HepG2 (cell line): ENCODE results near the gene IFNLR1. TPM values are rescaled to one million over a fixed set of nuclear protein-coding genes. Genes with fewer than 3 reads are reported as not detected.
A peak's percentile ranks its signal among the peaks of the same experiment; 100 is the strongest.

Experiments used
- ARNT ChIP-seq: fragments of 450-650 bp; IDR thresholded peaks from 2 replicates; pipeline ENCODE4 v1.6.1; 2017
- CEBPB ChIP-seq: IDR thresholded peaks from 2 replicates; pipeline ENCODE4 v1.6.1; 2011; ENCODE audit warnings: low read depth, low read length, improper control_type of control experiment, borderline replicate concordance
- FOXJ3 ChIP-seq: sonication (generic); formaldehyde crosslinking; IDR thresholded peaks from 2 replicates; pipeline ENCODE4 v1.4.0; 2020; ENCODE audit warnings: missing genetic modification reagents, mild to moderate bottlenecking, borderline replicate concordance
- HIVEP1 ChIP-seq: sonication (generic); formaldehyde crosslinking; IDR thresholded peaks from 2 replicates; pipeline ENCODE4 v1.4.0; 2020; ENCODE audit warnings: mild to moderate bottlenecking, missing genetic modification reagents
- HOXA3 ChIP-seq: sonication (generic); formaldehyde crosslinking; IDR thresholded peaks from 2 replicates; pipeline ENCODE4 v1.5.0; 2020; ENCODE audit warnings: missing genetic modification reagents
- HOXA9 ChIP-seq: sonication (generic); formaldehyde crosslinking; IDR thresholded peaks from 2 replicates; pipeline ENCODE4 v1.8.1; 2022; ENCODE audit warnings: missing genetic modification reagents, mild to moderate bottlenecking, moderate library complexity, borderline replicate concordance
- HOXD1 ChIP-seq: sonication (generic); formaldehyde crosslinking; IDR thresholded peaks from 2 replicates; pipeline ENCODE4 v1.5.0; 2020; ENCODE audit warnings: missing genetic modification reagents
- KLF11 ChIP-seq: IDR thresholded peaks from 2 replicates; pipeline ENCODE4 v1.6.1; 2016; ENCODE audit warnings: missing compliant biosample characterization
- MAX ChIP-seq: IDR thresholded peaks from 2 replicates; pipeline ENCODE4 v1.6.1; 2012; ENCODE audit warnings: inconsistent platforms
- ONECUT2 ChIP-seq: sonication (generic); formaldehyde crosslinking; IDR thresholded peaks from 2 replicates; pipeline ENCODE4 v1.4.0; 2020; ENCODE audit warnings: missing genetic modification reagents
- SRSF4 ChIP-seq: fragments of 200-400 bp; formaldehyde crosslinking; IDR thresholded peaks from one replicate; pipeline ENCODE4 v1.6.1; 2018; ENCODE audit warnings: mild to moderate bottlenecking, low read depth, low read length, moderate library complexity; ENCODE audit not compliant: poor library complexity, severe bottlenecking
- TP53 ChIP-seq: sonication (generic); formaldehyde crosslinking; conservative IDR thresholded peaks from 2 replicates; pipeline ENCODE4 v1.4.0; 2020; ENCODE audit warnings: missing genetic modification reagents
- ZFP91 ChIP-seq: sonication (generic); formaldehyde crosslinking; IDR thresholded peaks from 2 replicates; pipeline ENCODE4 v1.9.0; 2022; ENCODE audit warnings: missing genetic modification reagents, mild to moderate bottlenecking, borderline replicate concordance
- ZMYM3 ChIP-seq: sonication (generic); formaldehyde crosslinking; IDR thresholded peaks from 2 replicates; pipeline ENCODE4 v1.5.1; 2020; ENCODE audit warnings: mild to moderate bottlenecking, missing genetic modification reagents
- ZNF10 ChIP-seq: sonication (generic); formaldehyde crosslinking; IDR thresholded peaks from 2 replicates; pipeline ENCODE4 v1.4.0; 2020; ENCODE audit warnings: mild to moderate bottlenecking, low read depth, missing genetic modification reagents, borderline replicate concordance
- ZNF275 ChIP-seq: sonication (generic); formaldehyde crosslinking; IDR thresholded peaks from 2 replicates; pipeline ENCODE4 v1.8.0; 2022; ENCODE audit warnings: missing genetic modification reagents, mild to moderate bottlenecking, inconsistent platforms, borderline replicate concordance
- ZNF3 ChIP-seq: IDR thresholded peaks from 2 replicates; pipeline ENCODE4 v1.7.0; 2017; ENCODE audit warnings: inconsistent platforms
- ZNF343 ChIP-seq: sonication (generic); formaldehyde crosslinking; IDR thresholded peaks from 2 replicates; pipeline ENCODE4 v1.4.0; 2020; ENCODE audit warnings: mild to moderate bottlenecking, missing genetic modification reagents
- ZNF350 ChIP-seq: sonication (generic); formaldehyde crosslinking; IDR thresholded peaks from 2 replicates; pipeline ENCODE4 v1.4.0; 2020; ENCODE audit warnings: mild to moderate bottlenecking, low read depth, missing genetic modification reagents, borderline replicate concordance
- ZNF446 ChIP-seq: sonication (generic); formaldehyde crosslinking; IDR thresholded peaks from 2 replicates; pipeline ENCODE4 v1.5.0; 2020; ENCODE audit warnings: mild to moderate bottlenecking, missing genetic modification reagents
- ZNF501 ChIP-seq: sonication (generic); formaldehyde crosslinking; IDR thresholded peaks from 2 replicates; pipeline ENCODE4 v1.5.1; 2020; ENCODE audit warnings: mild to moderate bottlenecking, moderate library complexity, missing genetic modification reagents
- ZNF577 ChIP-seq: sonication (generic); formaldehyde crosslinking; IDR thresholded peaks from 2 replicates; pipeline ENCODE4 v1.4.0; 2020; ENCODE audit warnings: mild to moderate bottlenecking, low read depth, missing genetic modification reagents, borderline replicate concordance
- ZNF660 ChIP-seq: sonication (generic); formaldehyde crosslinking; IDR thresholded peaks from 2 replicates; pipeline ENCODE4 v1.5.1; 2020; ENCODE audit warnings: mild to moderate bottlenecking, low read depth, missing genetic modification reagents, borderline replicate concordance
- ZNF747 ChIP-seq: sonication (generic); formaldehyde crosslinking; IDR thresholded peaks from 2 replicates; pipeline ENCODE4 v1.8.1; 2023; ENCODE audit warnings: missing genetic modification reagents, mild to moderate bottlenecking, borderline replicate concordance
- ZNF766 ChIP-seq: sonication (generic); formaldehyde crosslinking; IDR thresholded peaks from 2 replicates; pipeline ENCODE4 v1.5.0; 2020; ENCODE audit warnings: missing genetic modification reagents, borderline replicate concordance
- ZNF891 ChIP-seq: sonication (generic); formaldehyde crosslinking; IDR thresholded peaks from 2 replicates; pipeline ENCODE4 v1.5.0; 2020; ENCODE audit warnings: mild to moderate bottlenecking, missing genetic modification reagents
- ZXDC ChIP-seq: sonication (generic); formaldehyde crosslinking; IDR thresholded peaks from 2 replicates; pipeline ENCODE4 v1.5.0; 2020; ENCODE audit warnings: mild to moderate bottlenecking, missing genetic modification reagents
- polyA plus RNA-seq, 8 experiments: library from polyadenylated mRNA; depleted of rRNA in 3 of 8; stranded (reverse) in 7 of 8; unstranded in 1 of 8; fragments of >200 nt; fragmentation: Illumina TruSeq in 4 of 8; extraction: Trizol in 4 of 8; gene quantifications; 2 replicates each; pipeline versions ENCODE4 v1.2.1 to v1.2.3, GENCODE V29; 2011 to 2016; ENCODE audit warnings: low read depth in 4 of 8, missing spikeins in 1 of 8, mixed read lengths in 1 of 8; ENCODE audit not compliant: insufficient read depth in 1 of 8
- total RNA-seq, 5 experiments: library from RNA; depleted of rRNA; stranded (reverse); fragments of >200 nt; fragmentation: Illumina TruSeq; extraction: Trizol; gene quantifications; 2 replicates each; pipeline ENCODE4 v1.2.3, GENCODE V29; 2016; ENCODE audit warnings: low read depth in 1 of 5

The IFNLR1 gene
- total and polyA plus RNA-seq, 2 of the 13 experiments (the other 11 are each of a cell fraction or from before 2014, with no cell fraction given) = 3.8 to 8.5 TPM

- TF ChIP-seq ZNF10 (CRISPR knock-in tag) (no peak), HOXD1 (no peak), HIVEP1 (CRISPR knock-in tag) (no peak), ZNF501 (CRISPR knock-in tag) (peak; percentile 54; the same call in 1 of the 2 replicates), ZNF747 (CRISPR knock-in tag) (no peak), KLF11 (CRISPR knock-in tag) (no peak), ZNF891 (CRISPR knock-in tag) (0 out of 2 replicates have a peak, but pooled peaks have one; percentile 25), ZNF766 (CRISPR knock-in tag) (no peak), ZMYM3 (peak; percentile 31; the same call in 1 of the 2 replicates), TP53 (CRISPR knock-in tag) (no peak), ZXDC (no peak), HOXA9 (CRISPR knock-in tag) (no peak), SRSF4 (no peak), FOXJ3 (CRISPR knock-in tag) (no peak), ZNF577 (no peak), ZNF275 (no peak), ARNT (no peak), HOXA3 (peak; percentile 25; the same call in 1 of the 2 replicates), ONECUT2 (CRISPR knock-in tag) (no peak), ZNF3 (CRISPR knock-in tag) (no peak), ZNF446 (CRISPR knock-in tag) (no peak), CEBPB (no peak), ZNF660 (CRISPR knock-in tag) (no peak), MAX (0 out of 2 replicates have a peak, but pooled peaks have one; percentile 22), ZFP91 (CRISPR knock-in tag) (peak; percentile 56; the same call in 1 of the 2 replicates), ZNF343 (CRISPR knock-in tag) (no peak), ZNF350 (CRISPR knock-in tag) (no peak)
These were observed 23.1 kb upstream of the IFNLR1 start (continued) for GRCh38 chr1:24210195-24210627.
